ENCODE data around the gene MAN2A1. TPM values are rescaled to one million over a fixed set of nuclear protein-coding genes. Genes with fewer than 3 reads are reported as not detected.

Gene MAN2A1
- polyA plus RNA-seq, 1 donor (not counting 4 experiments of a cell fraction or from before 2014, with no cell fraction given), result 63.8 TPM

DNA sequence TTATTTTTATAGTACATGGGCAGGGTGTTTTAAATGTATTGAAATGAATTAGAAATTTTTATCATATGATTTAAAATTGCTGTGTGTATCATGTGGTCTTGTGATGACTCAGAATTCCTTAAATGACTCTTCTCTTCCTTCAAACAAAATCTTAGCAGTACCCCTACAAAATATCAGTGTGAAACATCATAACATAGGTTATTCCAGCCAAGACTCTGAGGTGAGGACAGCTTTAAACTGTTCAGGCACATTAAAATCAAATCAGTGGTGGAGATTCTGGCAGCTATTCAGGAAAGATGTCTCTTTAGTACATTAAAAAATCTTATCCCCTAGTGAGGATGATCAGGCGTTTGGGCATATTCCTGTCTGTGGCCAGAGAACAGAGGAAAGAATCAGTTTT lies 174.0 kb downstream of the MAN2A1 start:
- H3K27ac ChIP-seq (ENCODE audit: control insufficient read depth, insufficient read depth, low read length), result no peak overlapping the region
- no peak overlapping the region for H2AFZ ChIP-seq (ENCODE audit: control insufficient read depth, low read length)
- dilution Hi-C loops (cut with MboI; ENCODE audit: extremely low pct_ligation_motif_present, low sequenced_read_pairs), result no loop called here
- H3K9me3 ChIP-seq (ENCODE audit: control insufficient read depth, low read depth, low read length), result no peaks in the 10 kb centered on the region
- no peak overlapping the region for H3K4me2 ChIP-seq (ENCODE audit: control insufficient read depth, extremely low read depth, insufficient read depth, low read depth, low read length)
- H3K9me1 ChIP-seq (ENCODE audit: control insufficient read depth, extremely low read depth, insufficient read depth, low read length), result peaks cover 4% of the 10 kb centered on the region
- peaks cover 13% of the 10 kb centered on the region for H3K4me1 ChIP-seq (ENCODE audit: control insufficient read depth, extremely low read depth, insufficient read depth, low read length)
- no peaks in the 10 kb centered on the region for H4K20me1 ChIP-seq (ENCODE audit: control insufficient read depth, extremely low read depth, insufficient read depth, low read length)
- H3K36me3 ChIP-seq (ENCODE audit: control insufficient read depth in 2 of 2, extremely low read depth in 1 of 2, insufficient read depth in 2 of 2, low read length in 2 of 2), result peaks cover 5 to 24% of the 10 kb centered on the region in 2 experiments
- H3K9ac ChIP-seq (ENCODE audit: control insufficient read depth, extremely low read depth, insufficient read depth, low read length), result no peak overlapping the region
- DNase-seq (ENCODE audit: low read depth, low spot score) (no peak), FAIRE-seq (no peak)
- TF ChIP-seq, protein P1, sequence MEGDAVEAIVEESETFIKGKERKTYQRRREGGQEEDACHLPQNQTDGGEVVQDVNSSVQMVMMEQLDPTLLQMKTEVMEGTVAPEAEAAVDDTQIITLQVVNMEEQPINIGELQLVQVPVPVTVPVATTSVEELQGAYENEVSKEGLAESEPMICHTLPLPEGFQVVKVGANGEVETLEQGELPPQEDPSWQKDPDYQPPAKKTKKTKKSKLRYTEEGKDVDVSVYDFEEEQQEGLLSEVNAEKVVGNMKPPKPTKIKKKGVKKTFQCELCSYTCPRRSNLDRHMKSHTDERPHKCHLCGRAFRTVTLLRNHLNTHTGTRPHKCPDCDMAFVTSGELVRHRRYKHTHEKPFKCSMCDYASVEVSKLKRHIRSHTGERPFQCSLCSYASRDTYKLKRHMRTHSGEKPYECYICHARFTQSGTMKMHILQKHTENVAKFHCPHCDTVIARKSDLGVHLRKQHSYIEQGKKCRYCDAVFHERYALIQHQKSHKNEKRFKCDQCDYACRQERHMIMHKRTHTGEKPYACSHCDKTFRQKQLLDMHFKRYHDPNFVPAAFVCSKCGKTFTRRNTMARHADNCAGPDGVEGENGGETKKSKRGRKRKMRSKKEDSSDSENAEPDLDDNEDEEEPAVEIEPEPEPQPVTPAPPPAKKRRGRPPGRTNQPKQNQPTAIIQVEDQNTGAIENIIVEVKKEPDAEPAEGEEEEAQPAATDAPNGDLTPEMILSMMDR (optimal IDR thresholded peaks at IDR 0.05 in 1 of 3, IDR thresholded peaks at IDR 0.05 in 1 of 3, conservative IDR thresholded peaks at IDR 0.05 in 1 of 3; ENCODE audit: extremely low read depth in 1 of 3, insufficient read depth in 2 of 3, low read length in 3 of 3), result no peak
- TF ChIP-seq EZH2 (IDR thresholded peaks at IDR 0.05; ENCODE audit: low read length), result no peak
- no peaks in the 10 kb centered on the region for H3K27me3 ChIP-seq (ENCODE audit: control insufficient read depth, extremely low read depth, insufficient read depth, low read length)
- no peaks in the 10 kb centered on the region for H3K79me2 ChIP-seq (ENCODE audit: control insufficient read depth, insufficient read depth, low read length)
- no peak overlapping the region for H3K4me3 ChIP-seq (ENCODE audit: control insufficient read depth in 2 of 3, extremely low read depth in 1 of 3, insufficient read depth in 2 of 3, low read depth in 1 of 3, low read length in 3 of 3)

DNA sequence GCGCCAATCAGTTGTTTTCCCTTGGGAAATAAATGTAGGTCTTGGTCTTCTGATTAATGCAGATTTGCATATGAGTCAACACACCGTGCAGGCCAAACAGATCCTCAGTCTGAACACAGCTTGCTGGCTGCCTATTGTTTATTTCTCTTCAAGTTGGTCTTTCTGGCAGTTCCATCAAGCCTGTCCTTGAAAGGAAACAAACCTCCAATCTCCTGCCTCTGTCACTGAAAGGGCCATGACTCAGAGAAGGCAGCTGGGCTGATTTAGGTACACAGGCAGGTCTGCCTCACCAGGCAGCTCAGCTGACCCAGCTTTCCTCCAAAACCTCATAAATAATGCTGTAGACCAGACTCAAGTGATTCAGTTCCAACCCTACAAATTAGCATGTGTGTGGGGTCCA lies 175.9 kb downstream of the MAN2A1 start:
- DNase-seq (ENCODE audit: low read depth, low spot score) (no peak), FAIRE-seq (peak; percentile 46)
- no peaks in the 10 kb centered on the region for H3K27me3 ChIP-seq (ENCODE audit: control insufficient read depth, extremely low read depth, insufficient read depth, low read length)
- H3K27ac ChIP-seq (ENCODE audit: control insufficient read depth, insufficient read depth, low read length), result peak overlapping the region; percentile 28
- dilution Hi-C loops (cut with MboI; ENCODE audit: extremely low pct_ligation_motif_present, low sequenced_read_pairs), result no loop called here
- H3K4me3 ChIP-seq (ENCODE audit: control insufficient read depth in 2 of 3, extremely low read depth in 1 of 3, insufficient read depth in 2 of 3, low read depth in 1 of 3, low read length in 3 of 3), result no peak overlapping the region
- H3K9me3 ChIP-seq (ENCODE audit: control insufficient read depth, low read depth, low read length), result no peaks in the 10 kb centered on the region
- peaks cover 4% of the 10 kb centered on the region for H3K9me1 ChIP-seq (ENCODE audit: control insufficient read depth, extremely low read depth, insufficient read depth, low read length)
- TF ChIP-seq, protein P1 (optimal IDR thresholded peaks at IDR 0.05 in 1 of 3, IDR thresholded peaks at IDR 0.05 in 1 of 3, conservative IDR thresholded peaks at IDR 0.05 in 1 of 3; ENCODE audit: extremely low read depth in 1 of 3, insufficient read depth in 2 of 3, low read length in 3 of 3), result no peak
- TF ChIP-seq EZH2 (IDR thresholded peaks at IDR 0.05; ENCODE audit: low read length), result no peak
- no peaks in the 10 kb centered on the region for H4K20me1 ChIP-seq (ENCODE audit: control insufficient read depth, extremely low read depth, insufficient read depth, low read length)
- H3K4me1 ChIP-seq (ENCODE audit: control insufficient read depth, extremely low read depth, insufficient read depth, low read length), result peaks cover 13% of the 10 kb centered on the region
- H2AFZ ChIP-seq (ENCODE audit: control insufficient read depth, low read length), result no peak overlapping the region
- no peak overlapping the region for H3K9ac ChIP-seq (ENCODE audit: control insufficient read depth, extremely low read depth, insufficient read depth, low read length)
- no peaks in the 10 kb centered on the region for H3K79me2 ChIP-seq (ENCODE audit: control insufficient read depth, insufficient read depth, low read length)
- H3K36me3 ChIP-seq (ENCODE audit: control insufficient read depth in 2 of 2, extremely low read depth in 1 of 2, insufficient read depth in 2 of 2, low read length in 2 of 2), result peaks cover 3 to 19% of the 10 kb centered on the region in 2 experiments
- H3K4me2 ChIP-seq (ENCODE audit: control insufficient read depth, extremely low read depth, insufficient read depth, low read depth, low read length), result no peak overlapping the region

All from keratinocyte (primary cell).